ENCODE measurements around the gene NEB.
"Not testable (repeated sequence)": the region's sequence is repeated elsewhere in the genome, so short reads cannot be mapped to it uniquely, and the experiment has no call there.

NEB gene

GRCh38 chr2:151611351-151611750 lies 122.9 kb downstream of the NEB start:
- ChIA-PET CTCF (no interaction called here), POLR2A (no interaction called here)
- DNase-seq (ENCODE audit: low read depth, low spot score): no peak
- no peak overlapping the region for H3K4me3 ChIP-seq (ENCODE audit: low read depth, low read length)
- TF ChIP-seq CTCF (IDR thresholded peaks at IDR 0.05; ENCODE audit: insufficient read depth, low read length, missing control alignments): no peak

DNA sequence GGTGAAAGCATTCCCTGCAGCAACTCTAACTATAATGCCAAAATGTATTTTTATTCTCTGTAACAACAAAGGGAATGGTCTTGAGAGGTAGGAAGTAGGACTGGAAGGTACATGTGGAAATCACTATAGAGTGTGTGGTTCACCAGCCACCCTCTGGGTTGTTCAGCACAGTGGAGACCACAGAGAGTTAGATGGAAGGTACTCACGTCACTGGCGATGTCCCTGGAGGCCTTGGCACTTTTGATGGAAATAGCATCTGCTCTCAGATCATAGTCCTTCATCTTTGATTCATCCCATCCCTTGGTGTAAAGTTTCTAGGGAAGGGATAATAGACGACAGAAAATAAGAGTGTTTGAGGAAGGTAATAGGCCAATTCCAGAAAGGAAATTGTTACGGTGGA lies 124.0 kb downstream of the NEB start:
- no peak for TF ChIP-seq CTCF (IDR thresholded peaks at IDR 0.05; ENCODE audit: insufficient read depth, low read length, missing control alignments)
- DNase-seq (ENCODE audit: low read depth, low spot score): no peak
- POLR2A ChIA-PET: no interaction called here
- no peak overlapping the region for H3K4me3 ChIP-seq (ENCODE audit: low read depth, low read length)
- CTCF ChIA-PET: no interaction called here

GRCh38 chr2:151609705-151610104 lies 124.6 kb downstream of the NEB start:
- DNase-seq (ENCODE audit: low read depth, low spot score): no peak
- CTCF ChIA-PET: no interaction called here
- POLR2A ChIA-PET: no interaction called here
- no peak for TF ChIP-seq CTCF (IDR thresholded peaks at IDR 0.05; ENCODE audit: insufficient read depth, low read length, missing control alignments)
- H3K4me3 ChIP-seq (ENCODE audit: low read depth, low read length): no peak overlapping the region

DNA sequence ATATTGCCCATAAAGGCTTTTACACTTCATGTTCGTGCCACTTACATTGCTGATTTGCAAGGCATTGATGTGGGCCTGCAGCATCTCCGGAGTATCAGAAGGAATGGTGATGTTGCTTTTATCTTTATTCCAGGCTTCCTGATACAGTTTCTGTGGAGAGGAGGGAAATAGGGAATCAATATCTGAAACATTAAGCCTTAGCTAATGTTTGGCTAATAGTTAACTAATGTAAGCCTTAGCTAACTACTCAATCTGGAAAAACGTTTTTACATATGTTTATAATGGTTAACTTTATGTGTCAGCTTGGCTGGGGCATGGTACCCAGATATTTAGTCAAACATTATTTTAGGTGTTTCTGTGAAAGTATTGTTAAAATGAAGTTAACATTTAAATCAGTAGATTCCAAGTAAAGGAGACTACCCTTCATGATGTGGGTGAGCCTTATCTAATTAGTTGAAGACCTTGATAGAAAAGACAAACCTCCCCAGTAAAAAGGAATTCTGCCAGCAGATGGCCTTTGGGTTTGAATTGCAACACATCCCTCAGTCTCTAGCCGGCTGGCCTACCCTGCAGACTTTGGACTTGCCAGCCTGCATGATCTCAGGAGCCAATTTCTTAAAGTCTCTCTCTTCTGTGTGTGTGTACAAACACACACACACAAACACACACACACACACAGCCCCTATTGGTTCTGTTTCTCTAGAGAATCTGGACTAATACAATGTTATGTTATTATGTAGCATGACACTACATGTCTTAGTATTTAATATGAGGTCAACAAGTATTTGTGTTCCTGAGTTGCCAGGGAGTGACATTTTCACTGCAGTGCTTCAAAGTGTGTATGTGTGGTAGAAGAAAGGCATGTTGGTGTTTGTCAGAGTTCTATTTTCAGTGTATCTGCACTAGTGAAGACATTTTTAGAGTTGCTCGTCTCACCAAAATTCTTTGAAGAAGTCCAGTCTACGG lies 126.5 kb downstream of the NEB start:
- DNase-seq (ENCODE audit: low read depth, low spot score); CTCF ChIA-PET; POLR2A ChIA-PET; H3K4me3 ChIP-seq (ENCODE audit: low read depth, low read length): not testable (repeated sequence)

GRCh38 chr2:151603530-151603929 lies 130.7 kb downstream of the NEB start:
- DNase-seq (ENCODE audit: low read depth, low spot score); H3K4me3 ChIP-seq (ENCODE audit: low read depth, low read length); POLR2A ChIA-PET; CTCF ChIA-PET: not testable (repeated sequence)

- H3K4me3 ChIP-seq (ENCODE audit: low read depth, low read length); CTCF ChIA-PET; DNase-seq (ENCODE audit: low read depth, low spot score); POLR2A ChIA-PET: not testable (repeated sequence)
These were observed 131.9 kb downstream of the NEB start for GRCh38 chr2:151602402-151602801.

GRCh38 chr2:151601803-151602202 lies 132.5 kb downstream of the NEB start:
- POLR2A ChIA-PET; DNase-seq (ENCODE audit: low read depth, low spot score); H3K4me3 ChIP-seq (ENCODE audit: low read depth, low read length); CTCF ChIA-PET: not testable (repeated sequence)

DNA sequence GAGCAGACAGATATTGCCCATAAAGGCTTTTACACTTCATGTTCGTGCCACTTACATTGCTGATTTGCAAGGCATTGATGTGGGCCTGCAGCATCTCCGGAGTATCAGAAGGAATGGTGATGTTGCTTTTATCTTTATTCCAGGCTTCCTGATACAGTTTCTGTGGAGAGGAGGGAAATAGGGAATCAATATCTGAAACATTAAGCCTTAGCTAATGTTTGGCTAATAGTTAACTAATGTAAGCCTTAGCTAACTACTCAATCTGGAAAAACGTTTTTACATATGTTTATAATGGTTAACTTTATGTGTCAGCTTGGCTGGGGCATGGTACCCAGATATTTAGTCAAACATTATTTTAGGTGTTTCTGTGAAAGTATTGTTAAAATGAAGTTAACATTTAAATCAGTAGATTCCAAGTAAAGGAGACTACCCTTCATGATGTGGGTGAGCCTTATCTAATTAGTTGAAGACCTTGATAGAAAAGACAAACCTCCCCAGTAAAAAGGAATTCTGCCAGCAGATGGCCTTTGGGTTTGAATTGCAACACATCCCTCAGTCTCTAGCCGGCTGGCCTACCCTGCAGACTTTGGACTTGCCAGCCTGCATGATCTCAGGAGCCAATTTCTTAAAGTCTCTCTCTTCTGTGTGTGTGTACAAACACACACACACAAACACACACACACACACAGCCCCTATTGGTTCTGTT lies 137.2 kb downstream of the NEB start:
- DNase-seq (ENCODE audit: low read depth, low spot score); H3K4me3 ChIP-seq (ENCODE audit: low read depth, low read length); CTCF ChIA-PET; POLR2A ChIA-PET: not testable (repeated sequence)

DNA sequence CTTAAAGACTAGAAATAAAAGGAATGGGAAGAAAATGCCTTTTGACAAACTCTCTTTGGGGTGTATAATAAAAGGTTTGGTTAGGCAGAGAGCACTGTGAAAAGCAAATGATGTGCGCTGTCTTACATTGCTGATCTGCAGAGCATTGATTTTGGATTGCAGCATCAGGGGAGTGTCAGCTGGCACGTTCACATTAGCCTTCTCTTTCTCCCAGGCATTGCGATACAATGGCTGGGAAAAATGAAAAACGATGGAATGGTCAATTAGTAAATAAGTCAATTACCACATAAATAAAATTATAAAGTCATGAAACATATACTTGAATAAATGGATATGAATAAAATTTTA lies 142.4 kb downstream of the NEB start:
- CTCF ChIA-PET; DNase-seq (ENCODE audit: low read depth, low spot score); POLR2A ChIA-PET; H3K4me3 ChIP-seq (ENCODE audit: low read depth, low read length): not testable (repeated sequence)

DNA sequence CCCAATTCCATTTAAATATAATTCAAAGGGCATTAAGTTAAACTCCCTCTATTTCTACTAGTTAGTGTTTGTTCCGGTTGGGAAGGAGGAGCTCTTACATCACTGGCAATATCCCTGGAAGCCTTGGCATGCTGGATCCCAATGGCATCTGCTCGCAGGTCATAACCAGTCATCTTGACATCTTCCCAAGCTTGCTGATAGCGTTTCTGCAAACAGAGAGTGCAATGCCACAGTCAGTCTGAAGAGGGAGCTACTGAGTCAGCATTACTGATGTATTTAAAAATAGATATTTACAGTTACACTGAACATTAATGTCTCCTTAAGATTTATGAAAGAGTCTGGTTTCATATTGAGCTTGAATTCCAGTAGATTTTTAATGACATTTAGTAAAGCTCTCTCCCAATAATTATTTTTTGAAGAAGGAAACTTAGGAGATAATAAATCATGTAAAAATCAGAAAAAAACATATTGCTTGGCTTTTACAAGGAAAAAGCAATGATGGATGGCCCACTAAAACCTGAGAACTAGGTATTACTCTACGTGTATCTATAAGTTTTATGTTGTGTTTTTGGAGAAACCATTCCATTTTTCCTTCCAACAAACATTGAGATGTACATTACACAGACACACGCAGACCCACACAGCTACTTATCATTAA lies 142.9 kb downstream of the NEB start:
- CTCF ChIA-PET; POLR2A ChIA-PET; H3K4me3 ChIP-seq (ENCODE audit: low read depth, low read length); DNase-seq (ENCODE audit: low read depth, low spot score): not testable (repeated sequence)

- POLR2A ChIA-PET; CTCF ChIA-PET; H3K4me3 ChIP-seq (ENCODE audit: low read depth, low read length); DNase-seq (ENCODE audit: low read depth, low spot score): not testable (repeated sequence)
These were observed 153.0 kb downstream of the NEB start for GRCh38 chr2:151581300-151581699.

- CTCF ChIA-PET; POLR2A ChIA-PET; DNase-seq (ENCODE audit: low read depth, low spot score); H3K4me3 ChIP-seq (ENCODE audit: low read depth, low read length): not testable (repeated sequence)
These were observed 153.6 kb downstream of the NEB start for GRCh38 chr2:151580697-151581096.
